Measurements from ENCODE around the gene KIF13A.

Gene KIF13A

GRCh38 chr6:17987447-17987696 is at the start of gene KIF13A:
KIF13A (minus strand) TSS chr6:17987635; CDS start chr6:17987463, 172 bp downstream.
- H3K4me3 ChIP-seq (ENCODE audit: low read length) = peak within 1 kb of the TSS; percentile 88
- no peak for DNase-seq (ENCODE audit: low read depth)

GRCh38 chr6:18036781-18037180 is 49.3 kb upstream of the KIF13A start:
- TF ChIP-seq CTCF (conservative IDR thresholded peaks at IDR 0.05; ENCODE audit: low read depth, low read length) = no peak
- H3K4me3 ChIP-seq (ENCODE audit: low read length) = no peak overlapping the region
- no peak for DNase-seq (ENCODE audit: low read depth)

More at GRCh38 chr6:17987447-17987696, at the start of gene KIF13A:
- TF ChIP-seq CTCF (conservative IDR thresholded peaks at IDR 0.05; ENCODE audit: low read depth, low read length) = no peak

- no peak overlapping the region for H3K4me3 ChIP-seq (ENCODE audit: low read length)
- TF ChIP-seq CTCF (conservative IDR thresholded peaks at IDR 0.05; ENCODE audit: low read depth, low read length) = no peak
- DNase-seq (ENCODE audit: low read depth) = no peak
Measured at GRCh38 chr6:18035330-18035854, 48.0 kb upstream of the KIF13A start.

- no peak for TF ChIP-seq CTCF (conservative IDR thresholded peaks at IDR 0.05; ENCODE audit: low read depth, low read length)
- no peak for DNase-seq (ENCODE audit: low read depth)
Measured at GRCh38 chr6:18034798-18035202, 47.4 kb upstream of the KIF13A start.

GRCh38 chr6:18031680-18032256 is 44.3 kb upstream of the KIF13A start:
- no peak overlapping the region for H3K4me3 ChIP-seq (ENCODE audit: low read length)
- DNase-seq (ENCODE audit: low read depth) = no peak
- TF ChIP-seq CTCF (conservative IDR thresholded peaks at IDR 0.05; ENCODE audit: low read depth, low read length) = no peak

More at GRCh38 chr6:18034798-18035202, 47.4 kb upstream of the KIF13A start:
- H3K4me3 ChIP-seq (ENCODE audit: low read length) = no peak overlapping the region

- no peak for DNase-seq (ENCODE audit: low read depth)
- no peak for TF ChIP-seq CTCF (conservative IDR thresholded peaks at IDR 0.05; ENCODE audit: low read depth, low read length)
- H3K4me3 ChIP-seq (ENCODE audit: low read length) = no peak overlapping the region
Measured at GRCh38 chr6:18031189-18031588, 43.8 kb upstream of the KIF13A start.

GRCh38 chr6:18028332-18028731 is 40.9 kb upstream of the KIF13A start:
- H3K4me3 ChIP-seq (ENCODE audit: low read length) = no peak overlapping the region
- TF ChIP-seq CTCF (conservative IDR thresholded peaks at IDR 0.05; ENCODE audit: low read depth, low read length) = no peak

More at GRCh38 chr6:18028332-18028731, 40.9 kb upstream of the KIF13A start:
- DNase-seq (ENCODE audit: low read depth) = no peak
